Mesendoderm (in vitro differentiated cells): ENCODE measurements around the gene GAMT.

Source experiments
- DNase-seq: peaks from one replicate; pipeline ENCODE4 v3.0.0; 2013
- H2AK5ac ChIP-seq: 2 replicates; pipeline ENCODE4 v1.6.1; 2013; ENCODE audit warnings: low read length, inconsistent platforms
- H2BK120ac ChIP-seq: 2 replicates; pipeline ENCODE4 v1.6.1; 2013; ENCODE audit warnings: low read depth, mild to moderate bottlenecking, low read length, moderate library complexity, mixed read lengths
- H2BK15ac ChIP-seq: replicated peaks from 2 replicates; pipeline ENCODE4 v1.6.1; 2013; ENCODE audit warnings: low read depth, mild to moderate bottlenecking, moderate library complexity
- H2BK5ac ChIP-seq: 2 replicates; pipeline ENCODE4 v1.6.1; 2013; ENCODE audit warnings: low read length, inconsistent platforms
- H3K18ac ChIP-seq: 2 replicates; pipeline ENCODE4 v1.6.1; 2013; ENCODE audit warnings: mild to moderate bottlenecking, low read length, mixed read lengths
- H3K23ac ChIP-seq: one replicate; pipeline ENCODE4 v1.6.1; 2013; ENCODE audit warnings: low read length
- H3K27ac ChIP-seq: 2 replicates; pipeline ENCODE4 v1.5.1; 2013; ENCODE audit warnings: low read depth, mild to moderate bottlenecking, inconsistent platforms, low read length, moderate library complexity
- H3K27me3 ChIP-seq: 2 replicates; pipeline ENCODE4 v1.6.1; 2013; ENCODE audit warnings: low read length, control low read depth, mild to moderate bottlenecking, inconsistent platforms; ENCODE audit not compliant: insufficient read depth, poor library complexity
- H3K36me3 ChIP-seq: 2 replicates; pipeline ENCODE4 v1.6.1; 2013; ENCODE audit warnings: low read length, inconsistent platforms; ENCODE audit not compliant: control insufficient read depth, insufficient read depth
- H3K4ac ChIP-seq: one replicate; pipeline ENCODE4 v1.6.1; 2013; ENCODE audit warnings: low read depth, mild to moderate bottlenecking, low read length, moderate library complexity
- H3K4me1 ChIP-seq: 2 replicates; pipeline ENCODE4 v1.6.1; 2013; ENCODE audit warnings: low read depth, low read length, inconsistent platforms; ENCODE audit not compliant: control insufficient read depth
- H3K4me2 ChIP-seq: 2 replicates; pipeline ENCODE4 v1.6.1; 2013; ENCODE audit warnings: low read length
- H3K4me3 ChIP-seq: 2 replicates; pipeline ENCODE4 v1.5.1; 2013; ENCODE audit warnings: mild to moderate bottlenecking, low read length
- H3K56ac ChIP-seq: one replicate; pipeline ENCODE4 v1.6.1; 2013; ENCODE audit warnings: low read length
- H3K79me1 ChIP-seq: 2 replicates; pipeline ENCODE4 v1.6.1; 2013; ENCODE audit warnings: low read length, inconsistent platforms
- H3K79me2 ChIP-seq: 2 replicates; pipeline ENCODE4 v1.6.1; 2013; ENCODE audit warnings: mild to moderate bottlenecking, low read length; ENCODE audit not compliant: control insufficient read depth, insufficient read depth
- H3K9ac ChIP-seq: 2 replicates; pipeline ENCODE4 v1.6.1; 2013; ENCODE audit warnings: low read length, inconsistent platforms
- H4K5ac ChIP-seq: one replicate; pipeline ENCODE4 v1.6.1; 2013; ENCODE audit warnings: low read length
- H4K8ac ChIP-seq: one replicate; pipeline ENCODE4 v1.6.1; 2013; ENCODE audit warnings: low read depth, mild to moderate bottlenecking, control low read depth, low read length, moderate library complexity
- WGBS: extraction: QIAGEN DNeasy Blood & Tissue Kit; methylation state at CpG from one replicate; pipeline ENCODE4 v1.1.7; 2013; ENCODE audit warnings: low lambda C conversion rate, missing lambda C conversion rate; ENCODE audit not compliant: insufficient coverage; ENCODE audit errors: extremely low coverage; 5-methylcytosine and 5-hydroxymethylcytosine counted together

Gene GAMT

DNA sequence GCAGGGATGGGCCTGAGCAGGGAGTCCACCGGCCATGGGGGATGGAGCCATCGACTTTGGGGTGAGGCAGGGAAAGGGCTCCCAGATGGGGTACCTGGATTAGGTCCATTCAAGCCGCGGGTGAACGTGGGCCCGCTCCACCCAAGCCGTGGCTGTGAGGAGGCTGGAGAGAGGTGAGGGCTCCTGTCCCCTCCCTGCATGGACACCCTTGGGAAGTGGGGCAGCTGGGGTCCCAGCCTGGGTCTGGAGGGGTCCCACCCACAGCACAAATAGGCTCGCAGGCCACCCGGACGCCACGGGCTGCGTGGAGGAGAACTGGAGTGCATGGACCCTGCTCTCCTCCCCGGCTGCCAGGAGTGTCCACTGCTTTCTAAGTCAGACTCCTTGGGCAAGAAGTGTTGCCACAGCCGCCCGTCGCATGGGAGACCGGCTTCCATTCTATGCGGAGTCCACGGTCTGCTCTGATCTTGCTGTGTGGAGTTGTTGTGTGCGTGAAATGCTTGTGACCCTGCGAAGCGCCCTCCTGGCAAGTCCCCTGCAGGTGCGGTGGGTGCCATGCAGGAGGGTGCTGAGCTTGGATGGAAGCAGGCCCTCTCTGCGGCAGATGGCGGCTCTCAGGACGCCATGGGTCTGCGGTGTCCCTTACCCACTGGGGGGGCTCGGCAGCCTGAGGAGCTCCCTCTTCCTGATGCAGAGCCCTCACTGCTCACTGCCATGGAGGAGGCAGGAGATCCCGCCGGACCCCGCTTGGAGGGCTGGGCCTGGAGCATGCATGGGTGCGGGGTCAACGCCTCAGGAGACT, 8.1 kb upstream of the GAMT start:
- H3K27ac ChIP-seq, result no peak overlapping the region
- H2AK5ac ChIP-seq, result no peak overlapping the region
- peak overlapping the region; percentile 92 for H3K9ac ChIP-seq
- peak overlapping the region; percentile 84 for H3K4me3 ChIP-seq
- no peak overlapping the region for H2BK15ac ChIP-seq
- no peak overlapping the region for H2BK5ac ChIP-seq
- no peak overlapping the region for H3K4ac ChIP-seq
- H3K79me1 ChIP-seq, result no peaks in the 10 kb centered on the region
- no peak overlapping the region for H3K18ac ChIP-seq
- no peak overlapping the region for H4K8ac ChIP-seq
- H3K27me3 ChIP-seq, result no peaks in the 10 kb centered on the region
- H3K4me2 ChIP-seq, result peak overlapping the region; percentile 91
- H3K56ac ChIP-seq, result peak overlapping the region; percentile 89
- no peak for DNase-seq
- no peak overlapping the region for H2BK120ac ChIP-seq
- peak overlapping the region; percentile 98 for H3K23ac ChIP-seq
- peaks cover 6% of the 10 kb centered on the region for H3K36me3 ChIP-seq
- H4K5ac ChIP-seq, result no peak overlapping the region
- H3K4me1 ChIP-seq, result peaks cover 8% of the 10 kb centered on the region
- WGBS, result no CpG with 5 or more reads among the region's 33 CpGs
- peaks cover 67% of the 10 kb centered on the region for H3K79me2 ChIP-seq

DNA sequence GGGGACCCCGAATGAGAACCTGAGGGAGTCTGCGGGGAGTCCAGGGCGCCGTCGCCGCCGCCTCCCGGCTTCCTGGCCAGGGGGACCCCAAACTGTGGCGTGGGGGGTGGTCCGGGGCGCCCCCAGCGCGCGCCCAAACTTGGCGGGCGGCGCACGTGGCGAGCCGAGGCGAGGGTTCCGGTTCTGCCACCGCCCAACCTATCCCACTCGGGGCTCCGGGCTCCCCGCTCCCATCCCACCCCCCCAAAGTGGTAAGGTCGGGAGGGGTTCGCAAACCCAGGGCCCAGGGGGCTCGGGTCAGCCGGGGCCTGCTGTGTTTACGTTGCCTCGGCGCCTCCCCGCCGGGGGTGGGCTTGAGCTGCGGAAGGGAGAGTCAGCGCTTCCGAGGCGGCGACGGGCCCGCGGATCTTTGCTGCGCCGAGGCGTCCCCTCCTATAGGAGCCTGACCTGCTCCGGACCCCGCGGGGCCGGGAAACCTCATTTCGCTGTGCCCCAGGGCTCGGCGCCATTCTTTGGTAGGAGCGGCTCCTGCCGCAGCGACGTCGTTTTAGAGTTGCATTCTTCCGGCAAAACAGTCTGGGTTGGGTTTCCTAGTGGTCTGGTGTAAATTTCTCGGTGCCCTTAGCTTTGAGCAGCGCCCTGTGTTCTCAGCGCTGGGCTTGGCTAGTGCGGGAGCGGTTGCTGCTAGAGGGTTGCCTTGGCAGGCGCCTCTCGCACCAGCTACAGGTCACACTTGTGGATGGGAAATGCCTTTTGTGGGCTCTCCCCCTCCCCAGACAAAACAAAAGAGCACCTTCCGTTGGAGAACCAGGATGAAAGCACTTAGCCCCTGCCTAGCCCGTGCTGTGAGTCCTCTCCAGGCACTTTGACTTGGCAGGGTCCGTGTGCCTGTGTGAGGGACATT, 7.2 kb upstream of the GAMT start:
- Histone ChIP-seq H3K4me3 (peak overlapping the region; percentile 84), H3K18ac (peak overlapping the region; percentile 96), H3K4me2 (peak overlapping the region; percentile 91), H3K4ac (peak overlapping the region; percentile 99), H3K27me3 (no peaks in the 10 kb centered on the region), H3K27ac (peak overlapping the region; percentile 80), H3K4me1 (peaks cover 8% of the 10 kb centered on the region), H2BK15ac (no peak overlapping the region), H4K5ac (no peak overlapping the region), H3K79me1 (no peaks in the 10 kb centered on the region), H3K36me3 (peaks cover 6% of the 10 kb centered on the region), H3K56ac (peak overlapping the region; percentile 89), H2AK5ac (no peak overlapping the region), H3K9ac (peak overlapping the region; percentile 92), H3K79me2 (peaks cover 60% of the 10 kb centered on the region), H3K23ac (peak overlapping the region; percentile 7), H4K8ac (peak overlapping the region; percentile 94), H2BK5ac (no peak overlapping the region), H2BK120ac (peak overlapping the region; percentile 90)
- no CpG with 5 or more reads among the region's 69 CpGs for WGBS
- DNase-seq, result peak; percentile 67

DNA sequence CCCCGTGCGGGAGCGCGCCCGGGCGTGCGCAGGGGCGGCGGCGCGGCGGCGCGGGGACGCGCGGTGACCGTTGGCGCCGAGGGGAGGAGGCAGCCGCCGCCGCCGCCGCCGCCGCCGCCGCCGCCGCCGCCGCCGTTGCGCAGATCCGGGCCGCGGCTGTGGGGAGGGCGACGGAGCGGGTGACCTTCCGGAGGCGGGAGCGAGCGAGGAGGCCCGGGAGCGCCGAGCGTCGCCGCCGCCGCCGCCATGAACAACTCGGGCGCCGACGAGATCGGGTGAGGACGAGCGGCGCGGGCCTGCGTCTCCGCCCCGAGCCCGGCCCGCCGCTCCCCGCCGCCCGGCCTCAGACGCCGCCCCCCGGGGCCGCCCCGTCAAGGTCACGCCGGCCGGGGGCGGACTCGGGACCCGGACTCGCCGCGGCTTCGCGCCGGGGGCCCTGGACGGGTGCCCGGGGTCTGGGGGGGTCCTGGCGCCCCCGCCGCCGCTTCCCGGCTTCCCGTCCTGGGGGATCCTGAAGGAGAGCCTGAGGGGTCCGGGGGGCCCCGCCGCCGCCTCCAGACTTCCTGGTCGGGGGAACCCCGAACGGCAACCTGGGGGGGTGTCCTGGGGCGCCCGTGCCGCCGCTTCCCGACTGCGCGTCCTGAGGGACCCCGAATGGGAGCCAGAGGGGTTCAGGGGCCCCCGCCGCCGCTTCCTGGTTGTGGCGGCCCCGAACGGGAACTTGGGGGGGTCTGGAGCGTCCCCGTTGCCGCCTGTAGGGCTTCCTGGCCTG, 6.4 kb upstream of the GAMT start, which contains the start of gene DAZAP1:
DAZAP1 (plus strand) TSS at position 59 of the 772 bp plus-strand sequence; CDS start at position 247, 188 bp downstream.
- peak within 1 kb of the TSS; percentile 80 for H3K27ac ChIP-seq

DNA sequence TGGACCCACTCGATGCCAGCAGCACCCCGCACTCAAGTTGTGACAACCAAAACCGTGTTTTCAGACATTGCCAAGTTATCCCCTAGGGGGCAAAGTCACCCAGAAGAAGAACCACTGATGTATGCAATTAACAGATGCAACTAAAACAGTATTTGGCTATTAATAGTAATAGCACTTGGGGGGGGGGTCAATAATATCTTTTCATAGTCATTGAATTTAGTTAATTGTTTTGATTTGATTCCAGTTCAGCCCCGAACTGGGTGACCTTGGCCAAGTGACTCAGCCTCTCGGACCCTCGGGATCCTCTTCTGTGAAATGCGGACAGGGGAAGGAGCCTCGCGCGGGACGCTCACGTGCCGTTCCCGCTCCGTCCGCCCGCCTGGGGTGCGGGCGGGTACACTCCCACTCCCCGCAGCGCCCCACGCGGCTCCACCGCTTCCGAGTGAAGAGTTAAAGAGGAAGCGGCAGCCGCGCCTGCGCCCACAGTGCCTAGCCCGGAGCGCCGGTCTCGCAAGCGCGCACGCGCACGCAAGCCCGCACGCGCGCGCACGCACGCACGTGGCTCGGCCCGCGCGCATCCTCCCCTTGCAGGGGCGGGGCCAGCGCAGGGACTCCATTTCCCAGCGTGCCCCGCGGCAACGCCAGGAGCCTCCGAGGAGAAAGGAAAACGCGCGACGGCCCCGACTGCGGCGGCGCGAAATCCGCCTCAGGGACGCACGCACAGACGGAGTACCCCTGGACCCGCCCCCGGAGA, 5.6 kb upstream of the GAMT start:
- no CpG with 5 or more reads among the region's 72 CpGs for whole genome bisulfite sequencing
- Histone ChIP-seq H4K8ac (no peak overlapping the region), H3K23ac (no peak overlapping the region), H2BK15ac (no peak overlapping the region), H4K5ac (no peak overlapping the region), H2AK5ac (no peak overlapping the region), H3K27me3 (no peaks in the 10 kb centered on the region), H3K36me3 (peaks cover 2% of the 10 kb centered on the region), H3K79me2 (peaks cover 44% of the 10 kb centered on the region), H3K4me2 (peak overlapping the region; percentile 76), H3K27ac (no peak overlapping the region), H2BK5ac (no peak overlapping the region), H3K9ac (peak overlapping the region; percentile 71), H3K56ac (peak overlapping the region; percentile 91), H3K4me1 (peaks cover 8% of the 10 kb centered on the region), H3K4me3 (peak overlapping the region; percentile 54), H3K18ac (peak overlapping the region; percentile 51), H3K4ac (no peak overlapping the region), H2BK120ac (no peak overlapping the region), H3K79me1 (no peaks in the 10 kb centered on the region)
- peak; percentile 99 for DNase-seq

More for the DNA sequence above, 6.4 kb upstream of the GAMT start, which contains the start of gene DAZAP1:
- Histone ChIP-seq H2BK120ac (peak within 1 kb of the TSS; percentile 90), H3K18ac (peak within 1 kb of the TSS; percentile 96), H3K79me1 (no peaks in the 10 kb centered on the region), H2BK5ac (no peak within 1 kb of the TSS), H2AK5ac (no peak within 1 kb of the TSS), H4K5ac (no peak within 1 kb of the TSS), H3K56ac (peak within 1 kb of the TSS; percentile 91), H3K23ac (no peak within 1 kb of the TSS), H3K27me3 (no peaks in the 10 kb centered on the region), H3K4me1 (peaks cover 8% of the 10 kb centered on the region), H3K4me3 (peak within 1 kb of the TSS; percentile 84), H3K4ac (peak within 1 kb of the TSS; percentile 99), H3K9ac (peak within 1 kb of the TSS; percentile 92), H3K79me2 (peaks cover 51% of the 10 kb centered on the region), H3K4me2 (peak within 1 kb of the TSS; percentile 91), H2BK15ac (no peak within 1 kb of the TSS), H3K36me3 (peaks cover 2% of the 10 kb centered on the region), H4K8ac (peak within 1 kb of the TSS; percentile 94)
- no peak for DNase-seq
- WGBS, result no CpG with 5 or more reads among the region's 121 CpGs
